IPS-15b (cell line): ENCODE data around the gene MBD3.

Experiments
- H3K27me3 ChIP-seq: one replicate; pipeline ENCODE4 v1.6.1; 2013; ENCODE audit warnings: low read length; ENCODE audit not compliant: control insufficient read depth, insufficient read depth
- H3K36me3 ChIP-seq: one replicate; pipeline ENCODE4 v1.6.1; 2013; ENCODE audit warnings: low read length; ENCODE audit not compliant: control insufficient read depth, insufficient read depth
- H3K4me1 ChIP-seq: one replicate; pipeline ENCODE4 v1.6.1; 2013; ENCODE audit warnings: mild to moderate bottlenecking, low read length; ENCODE audit not compliant: control insufficient read depth, insufficient read depth
- H3K4me3 ChIP-seq: one replicate; pipeline ENCODE4 v1.5.1; 2013; ENCODE audit warnings: low read depth, low read length
- H3K9ac ChIP-seq: one replicate; pipeline ENCODE4 v1.6.1; 2013; ENCODE audit warnings: low read depth, mild to moderate bottlenecking, low read length
- H3K9me3 ChIP-seq: one replicate; pipeline ENCODE4 v1.6.1; 2013; ENCODE audit warnings: mild to moderate bottlenecking, low read length; ENCODE audit not compliant: control insufficient read depth, insufficient read depth

MBD3 gene

DNA sequence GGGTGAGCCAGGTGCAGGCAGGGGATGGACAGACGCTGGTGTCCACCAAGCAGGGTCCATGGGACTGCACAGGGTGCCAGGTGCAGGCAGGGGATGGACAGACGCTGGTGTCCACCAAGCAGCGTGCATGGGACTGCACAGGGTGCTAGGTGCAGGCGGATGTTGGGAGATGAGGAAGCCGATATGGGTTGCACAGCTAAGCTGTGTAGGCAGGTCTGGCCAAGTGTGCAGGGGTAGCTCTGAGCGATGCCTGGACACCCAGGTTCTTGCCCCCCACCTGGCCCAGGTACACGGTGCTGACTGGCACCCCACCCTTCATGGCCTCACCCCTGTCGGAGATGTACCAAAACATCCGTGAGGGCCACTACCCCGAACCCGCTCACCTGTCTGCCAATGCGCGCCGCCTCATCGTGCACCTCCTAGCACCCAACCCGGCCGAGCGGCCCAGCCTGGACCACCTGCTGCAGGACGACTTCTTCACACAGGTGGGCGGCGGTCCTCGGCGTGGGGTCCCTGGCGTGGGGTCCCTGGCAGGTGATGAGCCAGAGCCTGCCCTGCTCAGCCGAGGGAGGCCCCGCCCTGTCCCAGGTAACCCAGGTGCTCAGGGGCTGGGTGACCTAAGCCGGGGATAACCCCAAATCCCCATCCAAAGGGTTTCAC, 64.9 kb downstream of the MBD3 start:
- Histone ChIP-seq H3K9ac (no peak overlapping the region), H3K4me3 (no peak overlapping the region), H3K9me3 (no peaks in the 10 kb centered on the region), H3K4me1 (no peaks in the 10 kb centered on the region), H3K27me3 (peaks cover 19% of the 10 kb centered on the region), H3K36me3 (no peaks in the 10 kb centered on the region)

DNA sequence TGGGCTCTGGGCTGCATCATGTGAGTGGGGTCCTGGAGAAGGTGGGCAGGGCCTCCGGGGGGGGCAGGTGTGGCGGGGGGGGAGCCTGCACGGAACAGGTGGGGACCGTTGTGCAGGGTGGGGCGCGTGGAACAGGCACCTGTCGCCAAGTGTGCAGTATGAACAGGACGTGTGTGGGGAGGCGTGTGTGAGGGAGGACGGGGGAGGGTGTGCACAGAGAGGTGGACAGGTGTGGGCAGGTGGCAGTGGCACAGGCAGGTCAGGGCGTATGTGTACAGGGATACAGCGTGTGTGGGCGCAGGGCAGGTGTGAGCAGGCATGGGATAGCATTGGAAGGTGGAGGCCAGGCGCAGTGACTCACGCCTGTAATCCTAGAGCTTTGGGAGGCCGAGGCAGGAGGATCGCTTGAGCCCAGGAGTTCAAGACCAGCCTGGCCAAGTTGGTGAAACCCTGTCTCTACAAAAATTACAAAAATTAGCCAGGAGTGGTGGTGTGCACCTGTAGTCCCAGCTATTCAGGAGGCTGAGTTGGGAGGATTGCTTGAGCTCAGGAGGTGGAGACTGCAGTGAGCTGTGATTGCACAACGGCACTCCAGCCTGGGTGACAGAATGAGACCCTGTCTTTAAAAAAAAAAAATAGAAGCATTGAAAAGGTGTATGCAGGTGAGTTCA, 65.6 kb downstream of the MBD3 start:
- no peaks in the 10 kb centered on the region for H3K9me3 ChIP-seq
- H3K27me3 ChIP-seq: peaks cover 21% of the 10 kb centered on the region
- H3K4me1 ChIP-seq: no peaks in the 10 kb centered on the region
- H3K36me3 ChIP-seq: no peaks in the 10 kb centered on the region
- no peak overlapping the region for H3K9ac ChIP-seq
- H3K4me3 ChIP-seq: no peak overlapping the region

- H3K27me3 ChIP-seq: peaks cover 21% of the 10 kb centered on the region
- no peaks in the 10 kb centered on the region for H3K4me1 ChIP-seq
Observed at GRCh38 chr19:1526066-1526778, 66.4 kb downstream of the MBD3 start.

DNA sequence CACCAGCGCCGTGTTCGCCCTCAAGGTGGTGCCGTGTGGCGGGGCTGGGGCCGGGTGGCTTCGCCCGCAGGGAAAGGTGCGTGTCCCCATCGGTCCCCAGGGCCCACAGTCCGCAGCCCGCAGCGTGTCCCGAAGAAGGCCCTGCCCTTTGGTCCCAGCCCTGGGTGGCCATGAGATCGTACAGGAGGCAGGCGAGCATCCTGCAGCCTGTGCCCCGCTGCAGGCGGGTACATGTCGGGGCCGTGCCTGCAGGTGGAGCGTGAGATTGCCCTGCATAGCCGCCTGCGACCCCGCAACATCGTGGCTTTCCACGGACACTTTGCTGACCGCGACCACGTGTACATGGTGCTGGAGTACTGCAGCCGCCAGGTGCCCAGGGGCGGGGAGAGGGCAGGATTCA, 67.3 kb downstream of the MBD3 start:
- Histone ChIP-seq H3K4me3 (no peak overlapping the region), H3K4me1 (no peaks in the 10 kb centered on the region), H3K27me3 (peaks cover 21% of the 10 kb centered on the region), H3K36me3 (no peaks in the 10 kb centered on the region), H3K9ac (no peak overlapping the region), H3K9me3 (no peaks in the 10 kb centered on the region)

More at GRCh38 chr19:1526066-1526778, 66.4 kb downstream of the MBD3 start:
- Histone ChIP-seq H3K9me3 (no peaks in the 10 kb centered on the region), H3K4me3 (no peak overlapping the region), H3K36me3 (no peaks in the 10 kb centered on the region), H3K9ac (no peak overlapping the region)

DNA sequence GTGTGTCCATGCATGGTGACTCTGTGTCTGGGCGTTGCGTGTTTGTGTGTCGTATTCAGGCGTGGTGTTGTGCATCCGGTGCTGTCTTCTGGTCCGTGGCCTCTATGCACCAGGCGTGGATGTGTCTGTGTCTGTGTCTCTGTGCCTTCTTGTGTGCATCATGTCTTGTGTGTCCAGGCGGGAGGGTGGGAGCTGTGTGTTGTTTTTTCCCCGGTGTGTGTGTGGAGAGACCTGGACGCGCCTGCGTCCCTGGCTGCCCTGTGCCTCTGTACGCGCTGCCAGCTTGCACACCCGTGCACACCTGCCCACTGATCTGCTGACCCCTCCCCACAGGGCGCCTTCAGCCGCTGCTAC, 67.7 kb downstream of the MBD3 start:
- Histone ChIP-seq H3K36me3 (no peaks in the 10 kb centered on the region), H3K4me3 (peak overlapping the region; percentile 42), H3K27me3 (peaks cover 21% of the 10 kb centered on the region), H3K4me1 (no peaks in the 10 kb centered on the region), H3K9ac (no peak overlapping the region), H3K9me3 (no peaks in the 10 kb centered on the region)

GRCh38 chr19:1524287-1524971, 68.2 kb downstream of the MBD3 start:
- Histone ChIP-seq H3K4me3 (peak overlapping the region; percentile 42), H3K27me3 (peaks cover 21% of the 10 kb centered on the region)

More at GRCh38 chr19:1524287-1524971, 68.2 kb downstream of the MBD3 start:
- Histone ChIP-seq H3K9me3 (no peaks in the 10 kb centered on the region), H3K9ac (no peak overlapping the region), H3K36me3 (no peaks in the 10 kb centered on the region), H3K4me1 (no peaks in the 10 kb centered on the region)
